ENCODE measurements around the gene BRCA2. TPM values are rescaled to one million over a fixed set of nuclear protein-coding genes. Genes with fewer than 3 reads are reported as not detected.

BRCA2 gene
- total and polyA plus RNA-seq, 9 of the 15 experiments (the other 6 are each of a cell fraction or from before 2014, with no cell fraction given) = 4.1 to 17.3 (median 5.8) TPM

DNA sequence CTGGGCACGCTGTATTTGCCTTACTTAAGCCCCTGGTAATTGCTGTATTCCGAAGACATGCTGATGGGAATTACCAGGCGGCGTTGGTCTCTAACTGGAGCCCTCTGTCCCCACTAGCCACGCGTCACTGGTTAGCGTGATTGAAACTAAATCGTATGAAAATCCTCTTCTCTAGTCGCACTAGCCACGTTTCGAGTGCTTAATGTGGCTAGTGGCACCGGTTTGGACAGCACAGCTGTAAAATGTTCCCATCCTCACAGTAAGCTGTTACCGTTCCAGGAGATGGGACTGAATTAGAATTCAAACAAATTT lies 676 bp downstream of the BRCA2 start (continued):
- TF ChIP-seq, protein P1, sequence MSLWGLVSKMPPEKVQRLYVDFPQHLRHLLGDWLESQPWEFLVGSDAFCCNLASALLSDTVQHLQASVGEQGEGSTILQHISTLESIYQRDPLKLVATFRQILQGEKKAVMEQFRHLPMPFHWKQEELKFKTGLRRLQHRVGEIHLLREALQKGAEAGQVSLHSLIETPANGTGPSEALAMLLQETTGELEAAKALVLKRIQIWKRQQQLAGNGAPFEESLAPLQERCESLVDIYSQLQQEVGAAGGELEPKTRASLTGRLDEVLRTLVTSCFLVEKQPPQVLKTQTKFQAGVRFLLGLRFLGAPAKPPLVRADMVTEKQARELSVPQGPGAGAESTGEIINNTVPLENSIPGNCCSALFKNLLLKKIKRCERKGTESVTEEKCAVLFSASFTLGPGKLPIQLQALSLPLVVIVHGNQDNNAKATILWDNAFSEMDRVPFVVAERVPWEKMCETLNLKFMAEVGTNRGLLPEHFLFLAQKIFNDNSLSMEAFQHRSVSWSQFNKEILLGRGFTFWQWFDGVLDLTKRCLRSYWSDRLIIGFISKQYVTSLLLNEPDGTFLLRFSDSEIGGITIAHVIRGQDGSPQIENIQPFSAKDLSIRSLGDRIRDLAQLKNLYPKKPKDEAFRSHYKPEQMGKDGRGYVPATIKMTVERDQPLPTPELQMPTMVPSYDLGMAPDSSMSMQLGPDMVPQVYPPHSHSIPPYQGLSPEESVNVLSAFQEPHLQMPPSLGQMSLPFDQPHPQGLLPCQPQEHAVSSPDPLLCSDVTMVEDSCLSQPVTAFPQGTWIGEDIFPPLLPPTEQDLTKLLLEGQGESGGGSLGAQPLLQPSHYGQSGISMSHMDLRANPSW (CRISPR knock-in tag; IDR thresholded peaks at IDR 0.05) = no peak
- TF ChIP-seq, protein P2, sequence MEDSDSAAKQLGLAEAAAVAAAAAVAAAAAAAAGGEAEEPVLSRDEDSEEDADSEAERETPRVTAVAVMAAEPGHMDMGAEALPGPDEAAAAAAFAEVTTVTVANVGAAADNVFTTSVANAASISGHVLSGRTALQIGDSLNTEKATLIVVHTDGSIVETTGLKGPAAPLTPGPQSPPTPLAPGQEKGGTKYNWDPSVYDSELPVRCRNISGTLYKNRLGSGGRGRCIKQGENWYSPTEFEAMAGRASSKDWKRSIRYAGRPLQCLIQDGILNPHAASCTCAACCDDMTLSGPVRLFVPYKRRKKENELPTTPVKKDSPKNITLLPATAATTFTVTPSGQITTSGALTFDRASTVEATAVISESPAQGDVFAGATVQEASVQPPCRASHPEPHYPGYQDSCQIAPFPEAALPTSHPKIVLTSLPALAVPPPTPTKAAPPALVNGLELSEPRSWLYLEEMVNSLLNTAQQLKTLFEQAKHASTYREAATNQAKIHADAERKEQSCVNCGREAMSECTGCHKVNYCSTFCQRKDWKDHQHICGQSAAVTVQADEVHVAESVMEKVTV (CRISPR knock-in tag; IDR thresholded peaks at IDR 0.05) = no peak
- TF ChIP-seq ETV1 (tag; conservative IDR thresholded peaks at IDR 0.05; ENCODE audit: low read depth) = no peak
- no peak for TF ChIP-seq TCFL5 (CRISPR knock-in tag; conservative IDR thresholded peaks at IDR 0.05)
- TF ChIP-seq RAD21 (CRISPR knock-in tag; conservative IDR thresholded peaks at IDR 0.05 in 1 of 2, IDR thresholded peaks at IDR 0.05 in 1 of 2) = no peak
- TF ChIP-seq ZNF134 (CRISPR knock-in tag; conservative IDR thresholded peaks at IDR 0.05) = no peak
